T follicular helper cell (primary cell): Measurements from ENCODE around the gene MCHR1.

Experiments used
- DNase-seq: peaks from one replicate; pipeline ENCODE4 v3.0.0-alpha.2; 2020; ENCODE audit warnings: low read depth
- total RNA-seq, 2 experiments: gene quantifications; one replicate each; lab custom pipeline; 2026; lab: John Stamatoyannopoulos, UW

Gene MCHR1, protein sequence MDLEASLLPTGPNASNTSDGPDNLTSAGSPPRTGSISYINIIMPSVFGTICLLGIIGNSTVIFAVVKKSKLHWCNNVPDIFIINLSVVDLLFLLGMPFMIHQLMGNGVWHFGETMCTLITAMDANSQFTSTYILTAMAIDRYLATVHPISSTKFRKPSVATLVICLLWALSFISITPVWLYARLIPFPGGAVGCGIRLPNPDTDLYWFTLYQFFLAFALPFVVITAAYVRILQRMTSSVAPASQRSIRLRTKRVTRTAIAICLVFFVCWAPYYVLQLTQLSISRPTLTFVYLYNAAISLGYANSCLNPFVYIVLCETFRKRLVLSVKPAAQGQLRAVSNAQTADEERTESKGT
- 0 reads per million in 2 experiments for total RNA-seq

GRCh38 chr22:40679249-40679963 lies at the start of gene MCHR1:
Gene MCHR1, plus strand, starts transcription at chr22:40679484. Its CDS starts 169 bp downstream, at chr22:40679653.
- no peak for DNase-seq

- DNase-seq: no peak
Observed at GRCh38 chr22:40631925-40632324, 47.4 kb upstream of the MCHR1 start.

DNA sequence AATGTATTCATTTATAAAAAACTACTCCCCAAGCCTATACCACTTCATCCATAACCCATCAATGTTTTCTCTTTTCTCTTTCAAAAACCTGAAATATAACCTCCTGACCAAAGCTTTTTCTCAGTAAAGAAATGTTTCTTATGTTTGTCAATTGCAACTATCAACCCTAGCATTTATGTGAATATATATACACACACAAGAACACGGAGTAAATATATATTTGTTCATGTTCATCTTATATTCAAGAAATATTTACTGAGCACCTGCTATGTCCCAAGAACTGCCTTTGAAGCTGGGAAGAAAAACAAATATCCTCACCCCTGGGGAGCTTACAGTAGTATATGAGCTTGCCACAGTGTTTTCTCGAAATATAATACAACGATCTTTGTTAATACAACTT lies 46.2 kb upstream of the MCHR1 start:
- DNase-seq: no peak

DNA sequence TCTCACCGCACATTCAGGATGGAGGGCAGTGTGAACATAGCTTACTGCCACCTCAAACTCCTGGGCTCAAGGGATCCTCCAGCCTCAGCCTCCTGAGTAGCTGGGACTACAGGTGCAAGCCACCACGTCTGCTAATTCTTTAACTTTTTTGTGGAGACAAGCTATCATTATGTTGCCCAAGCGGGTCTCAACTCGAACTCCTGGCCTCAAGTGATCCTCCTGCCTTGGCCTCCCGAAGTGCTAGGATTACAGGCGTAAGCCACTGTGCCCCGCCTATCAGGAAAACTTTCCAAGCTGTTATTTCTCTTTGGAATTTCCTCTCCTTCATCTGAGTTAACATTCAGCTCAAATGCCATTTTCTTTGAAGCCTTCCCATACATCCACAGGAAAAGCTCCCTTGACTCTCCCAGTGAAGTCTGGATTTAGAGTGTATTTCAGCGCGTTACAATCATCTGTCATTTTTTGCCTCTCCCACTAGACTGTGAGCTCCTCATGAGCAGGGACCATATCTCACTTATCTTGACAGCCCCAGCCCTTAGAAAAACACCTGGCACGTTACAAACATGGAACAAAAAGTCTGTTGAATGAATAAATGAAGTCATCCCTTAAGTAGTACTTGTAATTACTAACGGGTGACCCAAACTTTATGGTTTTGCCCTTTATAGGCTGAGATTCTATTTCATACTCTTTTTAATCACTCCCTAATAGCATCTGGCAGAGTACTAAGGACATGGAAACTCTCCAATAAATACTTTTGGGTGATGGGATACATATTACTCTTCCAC lies 45.0 kb upstream of the MCHR1 start:
- no peak for DNase-seq

GRCh38 chr22:40635043-40635939 lies 44.0 kb upstream of the MCHR1 start:
- DNase-seq: no peak

DNA sequence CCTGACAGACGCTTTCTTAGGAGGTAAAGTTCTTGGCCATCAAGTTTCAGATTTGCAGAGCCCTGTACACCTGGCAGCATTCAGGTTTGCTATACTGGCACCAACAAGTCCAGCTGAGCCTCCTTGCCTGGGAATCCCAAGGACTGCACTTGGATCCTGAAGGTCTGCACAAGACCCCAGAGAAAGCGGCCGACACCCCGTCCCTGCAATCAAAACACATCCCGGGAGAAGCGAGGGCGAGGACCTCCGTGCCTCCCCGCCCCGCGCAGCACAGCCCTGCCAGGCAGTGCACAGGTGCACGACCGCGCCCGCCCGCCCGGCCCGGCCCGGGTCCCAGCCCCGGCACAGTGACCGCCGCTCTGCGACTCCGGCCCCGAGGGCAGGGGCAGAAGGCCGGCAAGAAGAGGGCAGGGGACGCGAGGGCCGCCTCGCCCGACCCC lies 43.3 kb upstream of the MCHR1 start:
- peak; percentile 6 for DNase-seq

- peak; percentile 99 for DNase-seq
Observed at GRCh38 chr22:40636380-40637182, 42.7 kb upstream of the MCHR1 start, which contains the start of gene MRTFA. Gene MRTFA, minus strand, starts transcription at chr22:40636719.

GRCh38 chr22:40637183-40638150 lies 41.8 kb upstream of the MCHR1 start:
- DNase-seq: peak; percentile 23

- no peak for DNase-seq
Observed at GRCh38 chr22:40638261-40638660, 41.0 kb upstream of the MCHR1 start.

DNA sequence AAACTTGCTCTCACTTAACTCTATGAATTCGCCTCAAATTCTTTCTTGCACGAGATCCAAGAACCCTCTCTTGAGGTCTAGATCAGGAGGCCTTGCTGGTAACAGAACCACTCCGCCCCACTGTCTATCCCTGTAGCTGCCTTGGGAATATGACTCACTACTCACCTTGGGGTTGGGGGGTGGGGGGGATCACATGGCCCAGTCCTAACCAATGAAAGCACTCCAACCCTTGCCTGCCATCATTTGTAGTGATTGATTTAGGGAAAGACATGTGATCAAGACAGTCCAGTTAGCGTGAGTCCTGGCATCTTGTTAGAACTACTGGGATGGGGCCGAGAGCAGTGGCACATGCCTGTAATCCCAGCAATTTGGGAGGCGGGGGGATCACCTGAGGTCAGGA lies 38.0 kb upstream of the MCHR1 start:
- no peak for DNase-seq

GRCh38 chr22:40642316-40642715 lies 37.0 kb upstream of the MCHR1 start:
- no peak for DNase-seq

- no peak for DNase-seq
Observed at GRCh38 chr22:40645579-40646197, 33.6 kb upstream of the MCHR1 start.

DNA sequence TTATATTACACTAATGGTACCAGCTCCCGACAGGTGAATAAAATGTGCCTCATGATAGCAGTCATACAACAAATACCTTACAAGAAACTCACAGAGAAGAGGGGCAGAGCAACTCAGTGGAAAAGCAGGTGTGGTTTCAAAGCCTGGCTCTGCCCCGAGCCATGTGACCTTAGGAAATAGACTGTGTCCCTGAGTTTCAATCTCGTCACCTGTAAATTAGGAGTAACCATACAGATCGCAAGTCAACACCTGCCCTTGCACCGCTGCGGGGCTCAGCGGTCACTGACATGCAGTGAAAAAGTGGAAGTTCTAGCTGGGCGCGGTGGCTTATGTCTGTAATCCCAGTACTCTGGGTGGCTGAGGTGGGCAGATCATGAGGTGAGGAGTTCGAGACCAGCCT lies 30.9 kb upstream of the MCHR1 start:
- no peak for DNase-seq

GRCh38 chr22:40651057-40651456 lies 28.2 kb upstream of the MCHR1 start:
- no peak for DNase-seq

- DNase-seq: peak; percentile 59
Observed at GRCh38 chr22:40651563-40652501, 27.5 kb upstream of the MCHR1 start.

GRCh38 chr22:40653361-40653760 lies 25.9 kb upstream of the MCHR1 start:
- no peak for DNase-seq

DNA sequence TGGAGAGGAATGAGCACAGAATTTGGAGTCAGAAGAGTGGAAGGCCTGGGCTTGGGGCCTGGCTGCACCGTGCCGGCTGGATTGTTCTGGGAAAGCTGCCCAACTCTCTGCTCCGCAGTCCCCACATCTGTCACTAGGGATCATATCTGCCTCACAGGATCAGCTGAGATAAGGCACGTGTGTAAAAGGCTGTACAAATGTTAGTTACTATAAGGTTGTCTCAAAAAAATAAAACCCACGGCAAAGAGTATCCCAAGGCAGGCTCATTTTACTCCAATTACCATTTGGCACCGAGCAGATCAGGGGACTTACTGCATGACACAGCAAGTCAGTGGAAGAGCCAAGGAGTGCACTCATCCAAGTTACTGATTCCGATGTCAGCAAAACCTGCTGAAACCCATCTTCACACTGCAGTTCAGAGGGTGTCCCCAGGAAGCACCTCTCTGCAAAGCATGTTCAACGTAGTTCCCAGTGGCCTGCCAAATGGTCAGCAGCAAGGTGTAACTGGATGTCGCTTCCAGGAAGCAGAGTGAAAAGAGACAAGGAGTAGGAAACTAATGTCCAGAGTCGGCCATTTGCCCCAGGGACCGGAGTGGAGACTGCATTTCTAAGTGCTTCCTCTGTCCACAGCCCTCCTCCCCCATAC lies 24.6 kb upstream of the MCHR1 start:
- DNase-seq: no peak
